Stimulated activated naive B cell treated with anti-CD40 and anti-IgM and Interleukin-4, amounts not matched to agents 10 μg/mL and 1 μg/mL and 100 μg/mL, for 72 hours (primary cell): ENCODE measurements around the gene MYLK2.
A peak's percentile ranks its signal among the peaks of the same experiment; 100 is the strongest.

Experiments
- ATAC-seq, 2 donors: fragments of 150-1000 bp; cut with Tn5 transposase; replicated peaks; 2 replicates each; pipeline ENCODE4 v1.10.0; 2021; ENCODE audit warnings: moderate library complexity in 1 of 2
- DNase-seq: peaks from one replicate; pipeline ENCODE4 v3.0.0; 2021
- H3K27ac Mint-ChIP-seq: one replicate; pipeline ENCODE4 v1.8.0; 2022; ENCODE audit warnings: mild to moderate bottlenecking, mixed read lengths
- H3K27me3 Mint-ChIP-seq, 2 donors: one replicate each; pipeline ENCODE4 v1.8.0; 2022; ENCODE audit warnings: mixed read lengths in 2 of 2
- H3K36me3 Mint-ChIP-seq, 2 donors: one replicate each; pipeline ENCODE4 v1.8.0; 2022; ENCODE audit warnings: mixed read lengths in 2 of 2, mild to moderate bottlenecking in 1 of 2
- H3K4me1 Mint-ChIP-seq, 2 donors: one replicate each; pipeline ENCODE4 v1.8.0; 2022; ENCODE audit warnings: mixed read lengths in 2 of 2, mild to moderate bottlenecking in 1 of 2
- H3K4me3 Mint-ChIP-seq, 2 donors: one replicate each; pipeline ENCODE4 v1.8.0; 2022; ENCODE audit warnings: mild to moderate bottlenecking in 2 of 2, mixed read lengths in 2 of 2, moderate library complexity in 1 of 2
- H3K9me3 Mint-ChIP-seq, 2 donors: one replicate each; pipeline ENCODE4 v1.8.0; 2022; ENCODE audit warnings: mixed read lengths in 2 of 2, mild to moderate bottlenecking in 1 of 2

MYLK2 gene

DNA sequence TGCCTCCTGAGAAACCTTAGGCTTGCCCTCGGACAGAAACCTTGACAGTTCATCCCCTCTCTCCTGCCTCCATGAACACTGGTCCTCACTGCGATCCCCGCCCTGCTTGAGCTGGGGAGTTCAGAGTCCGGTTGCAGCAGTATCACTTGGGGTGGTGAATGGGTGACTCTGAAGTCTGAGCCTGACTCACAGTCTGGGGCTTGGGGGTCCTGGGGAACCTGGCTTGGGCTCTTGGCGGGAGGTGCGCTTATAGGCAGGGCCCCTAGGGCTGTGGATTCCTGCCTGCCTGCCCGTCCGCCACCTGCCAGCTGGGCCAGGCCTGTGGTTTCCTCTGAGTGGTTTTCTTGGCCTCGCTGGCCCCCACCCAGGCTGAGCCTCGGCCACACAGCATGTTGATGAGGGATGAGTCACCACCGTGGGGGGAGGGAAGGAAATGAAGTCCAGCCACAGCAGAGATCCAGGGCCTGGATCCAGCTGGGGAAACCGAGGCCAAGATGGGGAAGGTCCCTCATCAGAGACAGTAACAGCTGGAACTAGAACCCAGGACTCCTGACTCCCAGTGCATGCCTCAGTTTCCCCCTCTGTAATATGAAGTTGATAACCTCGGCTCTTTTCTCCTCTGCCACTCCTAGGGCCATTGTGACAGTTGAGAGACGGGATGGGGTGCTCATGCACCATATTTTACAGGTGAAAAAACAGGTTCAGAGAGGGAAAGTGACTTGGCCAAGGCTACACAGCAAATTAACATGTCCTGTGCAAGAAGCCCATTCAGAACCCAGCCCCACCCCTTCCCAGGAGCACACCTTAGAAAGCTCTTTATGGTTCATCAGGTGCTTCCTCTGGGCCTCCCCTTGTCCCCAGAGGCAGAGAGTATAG, 17.1 kb downstream of the MYLK2 start:
- peaks cover 7 to 15% of the 10 kb centered on the region in 2 donors for H3K4me1 Mint-ChIP-seq
- no peak for DNase-seq
- peaks cover 0 to 5% of the 10 kb centered on the region in 2 donors for H3K27me3 Mint-ChIP-seq
- peak; percentile 71 to 80 for ATAC-seq
- H3K4me3 Mint-ChIP-seq: no peak overlapping the region
- no peak overlapping the region for H3K27ac Mint-ChIP-seq
- no peaks in the 10 kb centered on the region for H3K9me3 Mint-ChIP-seq
- H3K36me3 Mint-ChIP-seq: no peaks in the 10 kb centered on the region

GRCh38 chr20:31836853-31837608, 17.9 kb downstream of the MYLK2 start:
- Mint-ChIP-seq H3K27me3 (peaks cover 0 to 5% of the 10 kb centered on the region in 2 donors), H3K27ac (no peak overlapping the region), H3K36me3 (no peaks in the 10 kb centered on the region), H3K4me1 (peaks cover 7 to 15% of the 10 kb centered on the region in 2 donors), H3K9me3 (no peaks in the 10 kb centered on the region), H3K4me3 (no peak overlapping the region)
- DNase-seq: no peak
- ATAC-seq: no peak

GRCh38 chr20:31837896-31838397, 18.8 kb downstream of the MYLK2 start:
- Mint-ChIP-seq H3K27ac (no peak overlapping the region), H3K4me1 (peaks cover 10 to 20% of the 10 kb centered on the region in 2 donors), H3K36me3 (no peaks in the 10 kb centered on the region), H3K27me3 (peaks cover 0 to 4% of the 10 kb centered on the region in 2 donors), H3K9me3 (no peaks in the 10 kb centered on the region), H3K4me3 (no peak overlapping the region)
- ATAC-seq: no peak
- DNase-seq: no peak

DNA sequence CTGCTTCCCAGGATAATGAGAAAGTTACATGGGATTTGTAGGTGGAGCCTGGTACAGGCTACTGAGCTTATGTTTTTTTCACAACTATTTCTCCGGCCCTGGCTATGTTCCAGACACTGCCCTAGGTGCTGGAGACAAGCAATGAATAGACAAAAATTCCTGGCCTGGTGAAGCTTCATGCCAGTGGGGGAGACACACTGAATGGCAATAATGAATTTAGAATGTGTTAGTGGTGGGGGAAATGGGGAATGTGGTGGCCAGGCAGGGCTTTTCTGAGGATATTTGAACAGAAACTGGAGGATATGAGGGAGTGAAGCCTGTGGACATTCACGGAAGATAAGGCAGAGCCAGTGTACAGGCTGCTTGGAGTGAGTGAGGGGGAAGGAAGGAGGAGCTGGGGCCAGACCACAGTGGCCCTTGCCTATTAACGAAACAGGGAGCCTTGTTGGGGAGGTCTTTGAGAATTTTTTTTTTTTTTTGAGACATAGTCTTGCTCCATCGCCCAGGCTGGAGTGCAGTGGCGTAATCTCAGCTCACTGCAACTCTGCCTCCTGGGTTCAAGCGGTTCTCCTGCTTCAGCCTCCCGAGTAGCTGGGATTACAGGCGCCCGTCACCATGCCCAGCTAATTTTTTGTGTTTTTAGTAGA, 19.6 kb downstream of the MYLK2 start:
- Mint-ChIP-seq H3K36me3 (no peaks in the 10 kb centered on the region), H3K4me1 (peaks cover 14 to 20% of the 10 kb centered on the region in 2 donors), H3K9me3 (no peaks in the 10 kb centered on the region), H3K27ac (no peak overlapping the region), H3K27me3 (no peaks in the 10 kb centered on the region), H3K4me3 (no peak overlapping the region)
- ATAC-seq: no peak
- no peak for DNase-seq

- H3K27me3 Mint-ChIP-seq: no peaks in the 10 kb centered on the region
- ATAC-seq (no peak), DNase-seq (no peak)
- H3K4me1 Mint-ChIP-seq: peaks cover 14 to 20% of the 10 kb centered on the region in 2 donors
- no peaks in the 10 kb centered on the region for H3K36me3 Mint-ChIP-seq
- H3K27ac Mint-ChIP-seq: no peak overlapping the region
- H3K4me3 Mint-ChIP-seq: no peak overlapping the region
- no peaks in the 10 kb centered on the region for H3K9me3 Mint-ChIP-seq
These were observed 20.8 kb downstream of the MYLK2 start for GRCh38 chr20:31839782-31840487.

DNA sequence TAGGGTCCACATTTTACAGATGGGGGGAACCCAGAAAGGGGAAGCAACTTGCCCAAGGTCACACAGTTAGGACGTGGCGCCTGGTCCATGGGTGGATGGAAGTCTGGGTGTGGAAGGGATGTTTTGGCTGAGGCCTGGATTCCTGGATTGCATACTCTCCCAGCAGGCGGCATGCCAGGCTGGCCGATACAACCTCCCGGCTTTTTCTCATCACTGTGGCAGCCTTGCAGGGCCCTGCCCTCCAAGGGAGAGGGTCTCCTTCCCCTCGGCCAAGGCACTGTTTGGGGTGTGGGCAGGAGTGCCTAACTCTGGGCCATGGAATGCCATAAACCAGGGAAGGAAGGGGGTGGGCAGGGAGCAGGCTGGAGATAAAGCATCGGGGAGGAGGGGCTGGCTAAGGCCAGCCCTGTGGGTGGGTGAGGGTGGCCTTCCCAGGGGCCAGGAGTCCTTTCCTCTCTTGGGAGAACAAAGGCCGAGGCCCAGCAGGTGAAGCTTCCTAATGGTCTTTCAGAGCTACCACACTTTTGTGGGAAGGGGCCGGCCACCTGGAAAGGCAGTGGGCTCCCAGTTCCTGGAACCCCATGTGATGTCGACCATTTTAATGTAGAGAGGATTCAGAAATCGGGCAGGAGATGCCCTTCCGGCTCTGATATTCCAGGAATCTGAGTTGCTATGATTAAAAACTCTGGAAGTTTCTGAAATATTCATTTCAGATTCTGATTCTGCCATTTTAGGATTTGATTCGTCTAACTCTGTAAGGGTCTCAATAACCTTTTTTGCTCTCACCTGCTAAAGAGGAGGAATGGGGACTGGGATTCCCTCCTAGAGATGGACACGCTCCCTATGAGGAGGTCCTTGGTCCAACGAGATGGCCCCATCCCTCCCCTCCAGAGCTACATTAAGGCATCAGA, 22.0 kb downstream of the MYLK2 start:
- Mint-ChIP-seq H3K36me3 (no peaks in the 10 kb centered on the region), H3K27me3 (no peaks in the 10 kb centered on the region), H3K9me3 (no peaks in the 10 kb centered on the region), H3K4me1 (peaks cover 9 to 10% of the 10 kb centered on the region in 2 donors), H3K27ac (no peak overlapping the region), H3K4me3 (no peak overlapping the region)
- ATAC-seq (no peak), DNase-seq (no peak)

DNA sequence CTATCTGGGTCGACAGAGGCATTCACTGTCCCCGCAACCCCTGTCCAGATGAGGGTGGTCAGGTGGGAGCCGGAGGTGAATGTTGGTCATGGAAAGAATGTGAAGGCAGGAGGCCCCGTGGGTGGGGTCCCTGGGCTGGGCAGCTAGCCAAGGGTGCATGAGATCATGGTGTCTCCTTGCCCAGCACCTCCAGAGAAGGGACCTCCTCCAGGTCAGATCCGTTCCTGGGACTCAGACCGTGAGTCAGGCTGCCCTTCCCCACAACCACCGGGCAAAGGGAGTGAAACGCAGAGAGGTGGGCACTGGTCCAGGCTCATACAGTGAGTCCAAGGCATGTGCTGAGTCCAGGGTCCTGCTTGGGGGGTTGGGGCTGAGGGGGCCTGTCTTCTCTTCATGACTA, 22.8 kb downstream of the MYLK2 start:
- H3K4me3 Mint-ChIP-seq: no peak overlapping the region
- no peak for DNase-seq
- no peak overlapping the region for H3K27ac Mint-ChIP-seq
- peaks cover 5 to 7% of the 10 kb centered on the region in 2 donors for H3K4me1 Mint-ChIP-seq
- H3K36me3 Mint-ChIP-seq: no peaks in the 10 kb centered on the region
- no peak for ATAC-seq
- no peaks in the 10 kb centered on the region for H3K9me3 Mint-ChIP-seq
- H3K27me3 Mint-ChIP-seq: no peaks in the 10 kb centered on the region

- H3K36me3 Mint-ChIP-seq: no peaks in the 10 kb centered on the region
- no peaks in the 10 kb centered on the region for H3K9me3 Mint-ChIP-seq
- DNase-seq (no peak), ATAC-seq (no peak)
- peaks cover 5 to 7% of the 10 kb centered on the region in 2 donors for H3K4me1 Mint-ChIP-seq
- no peak overlapping the region for H3K4me3 Mint-ChIP-seq
- H3K27ac Mint-ChIP-seq: no peak overlapping the region
- H3K27me3 Mint-ChIP-seq: no peaks in the 10 kb centered on the region
These were observed 23.5 kb downstream of the MYLK2 start for GRCh38 chr20:31842471-31843157.

DNA sequence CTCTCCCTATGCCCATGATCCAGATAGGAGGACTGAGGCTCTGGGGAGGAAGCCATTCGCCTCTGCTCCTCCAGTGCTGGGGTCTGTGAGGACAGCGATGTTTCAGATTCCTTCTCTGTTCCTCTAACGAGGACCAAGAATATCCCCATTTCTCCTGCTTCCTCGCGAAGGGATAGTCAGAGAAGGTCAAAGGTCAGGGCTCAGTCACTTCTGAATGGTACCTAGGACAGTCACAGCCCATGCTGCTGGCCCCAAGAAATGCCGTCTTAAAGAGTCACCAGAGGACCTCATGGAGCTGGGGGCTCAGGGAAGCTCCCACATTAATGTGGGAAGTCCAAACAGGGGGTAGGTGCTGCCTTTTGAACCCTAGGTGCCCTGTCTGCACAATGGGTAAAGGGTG, 24.1 kb downstream of the MYLK2 start:
- Mint-ChIP-seq H3K36me3 (no peaks in the 10 kb centered on the region), H3K27me3 (peaks cover 0 to 1% of the 10 kb centered on the region in 2 donors), H3K27ac (no peak overlapping the region), H3K9me3 (no peaks in the 10 kb centered on the region), H3K4me3 (no peak overlapping the region), H3K4me1 (peaks cover 5 to 7% of the 10 kb centered on the region in 2 donors)
- no peak for ATAC-seq
- DNase-seq: no peak

DNA sequence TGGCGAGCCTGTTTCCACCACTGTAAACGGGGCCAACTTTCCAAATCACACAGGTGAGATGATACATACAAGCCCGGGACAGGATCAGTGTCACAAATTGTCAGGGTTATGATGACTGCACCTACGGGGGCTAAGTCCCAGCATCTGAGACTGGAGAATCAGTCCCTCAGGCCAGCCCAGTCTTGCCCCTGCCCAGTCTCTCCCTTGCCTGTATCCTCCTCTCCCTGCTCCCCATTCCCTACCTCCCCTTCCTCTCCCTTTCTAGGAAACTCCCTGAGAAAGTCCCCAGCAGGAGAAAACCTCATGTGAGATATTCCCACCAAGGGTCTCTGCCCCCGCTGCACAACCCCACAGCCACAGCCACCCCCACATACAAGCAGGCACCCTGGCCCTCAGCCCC, 24.7 kb downstream of the MYLK2 start:
- ATAC-seq (no peak), DNase-seq (no peak)
- Mint-ChIP-seq H3K4me3 (no peak overlapping the region), H3K27ac (no peak overlapping the region), H3K4me1 (peaks cover 5 to 7% of the 10 kb centered on the region in 2 donors), H3K27me3 (peaks cover 2 to 7% of the 10 kb centered on the region in 2 donors), H3K36me3 (no peaks in the 10 kb centered on the region), H3K9me3 (no peaks in the 10 kb centered on the region)

- ATAC-seq (no peak), DNase-seq (no peak)
- Mint-ChIP-seq H3K27me3 (peaks cover 8 to 17% of the 10 kb centered on the region in 2 donors), H3K9me3 (no peaks in the 10 kb centered on the region), H3K36me3 (no peaks in the 10 kb centered on the region), H3K27ac (no peak overlapping the region), H3K4me1 (peaks cover 5 to 7% of the 10 kb centered on the region in 2 donors), H3K4me3 (no peak overlapping the region)
These were observed 25.7 kb downstream of the MYLK2 start for GRCh38 chr20:31844737-31845299.

DNA sequence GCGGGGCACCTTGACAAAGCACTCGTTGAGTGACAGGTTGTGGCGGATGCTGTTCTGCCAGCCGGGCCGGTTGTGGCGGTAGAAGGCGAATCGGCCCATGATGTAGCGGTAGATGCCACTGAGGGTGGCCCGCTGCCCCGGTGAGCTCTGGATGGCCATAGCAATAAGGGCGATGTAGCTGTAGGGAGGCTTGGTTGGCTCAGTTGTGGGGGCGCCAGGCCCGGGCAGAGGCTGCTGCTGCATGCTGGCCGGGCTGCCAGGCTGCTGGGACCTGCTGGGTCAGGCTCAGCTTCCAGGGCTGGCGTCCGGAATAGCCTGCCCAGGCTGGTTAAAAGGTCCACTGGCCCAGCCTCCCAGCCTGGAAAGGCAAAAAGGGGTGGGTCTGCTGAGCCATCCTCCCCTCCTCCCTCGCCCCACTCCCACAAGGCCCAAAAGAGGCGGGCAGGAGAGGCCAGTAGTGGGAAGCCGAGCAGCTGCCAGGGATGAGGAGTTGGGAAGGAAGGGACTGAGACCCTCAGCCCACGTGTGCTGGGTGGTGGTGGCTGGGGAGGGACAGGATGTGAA, 26.2 kb downstream of the MYLK2 start, which contains the start of gene FOXS1:
Gene FOXS1, minus strand, starts transcription at position 305 of the 564 bp plus-strand sequence. Its CDS starts 62 bp downstream, at position 243.
- no peak within 1 kb of the TSS for H3K27ac Mint-ChIP-seq
- H3K27me3 Mint-ChIP-seq: peaks cover 8 to 22% of the 10 kb centered on the region in 2 donors
- H3K4me3 Mint-ChIP-seq: no peak within 1 kb of the TSS
- no peak for ATAC-seq
- DNase-seq: no peak
- no peaks in the 10 kb centered on the region for H3K9me3 Mint-ChIP-seq
- no peaks in the 10 kb centered on the region for H3K36me3 Mint-ChIP-seq
- peaks cover 5 to 7% of the 10 kb centered on the region in 2 donors for H3K4me1 Mint-ChIP-seq
